Cardiac muscle cell (in vitro differentiated cells and primary cell): ENCODE results near the gene IGFN1. TPM values are rescaled to one million over a fixed set of nuclear protein-coding genes. Genes with fewer than 3 reads are reported as not detected.

Source experiments
- DNase-seq, 2 donors: peaks; one replicate each; pipeline versions ENCODE4 v3.0.0 to v3.0.0-alpha.2; 2010 to 2017; ENCODE audit warnings: low read depth in 1 of 2, low spot score in 1 of 2
- H3K27ac ChIP-seq: fragments of 200-600 bp; sonication (generic); 2 replicates; pipeline ENCODE4 v1.5.1; 2016
- H3K27me3 ChIP-seq: fragments of 200-600 bp; sonication (generic); 2 replicates; pipeline ENCODE4 v1.6.0; 2016; ENCODE audit warnings: control low read depth
- H3K36me3 ChIP-seq: fragments of 200-600 bp; sonication (generic); 2 replicates; pipeline ENCODE4 v1.5.1; 2016; ENCODE audit warnings: control low read depth
- H3K4me1 ChIP-seq: fragments of 200-600 bp; sonication (generic); 2 replicates; pipeline ENCODE4 v1.8.1; 2017; ENCODE audit warnings: low read depth, mild to moderate bottlenecking, mixed run types
- H3K4me3 ChIP-seq: fragments of 200-600 bp; sonication (generic); 2 replicates; pipeline ENCODE4 v1.5.1; 2016; ENCODE audit warnings: mild to moderate bottlenecking
- H3K9me3 ChIP-seq: fragments of 200-600 bp; sonication (generic); 2 replicates; pipeline ENCODE4 v1.5.1; 2017; ENCODE audit warnings: low read depth, mild to moderate bottlenecking, control low read depth
- CTCF ChIP-seq: IDR thresholded peaks from 2 replicates; pipeline ENCODE4 v1.5.1; 2012; ENCODE audit warnings: low read depth, mild to moderate bottlenecking, low read length
- polyA plus RNA-seq: library from polyadenylated mRNA; unstranded; fragments of >200 nt; fragmentation: Nextera tagmentation; extraction: Ambion mirVana; gene quantifications from 2 replicates; pipeline ENCODE4 v1.2.1, GENCODE V29; 2016
- total RNA-seq: library from RNA; depleted of rRNA; stranded (reverse); fragments of >200 nt; gene quantifications from 2 replicates; pipeline ENCODE4 v1.2.3, GENCODE V29; 2016

The IGFN1 gene
- total and polyA plus RNA-seq, 2 experiments from 2014 or later, result not detected

- Histone ChIP-seq H3K9me3 (no peaks in the 10 kb centered on the region), H3K36me3 (no peaks in the 10 kb centered on the region), H3K27ac (no peak overlapping the region), H3K4me1 (peaks cover 12% of the 10 kb centered on the region), H3K27me3 (peaks cover 37% of the 10 kb centered on the region), H3K4me3 (no peak overlapping the region)
- no peak for DNase-seq
- no peak for TF ChIP-seq CTCF
Observed at GRCh38 chr1:201183753-201184152, 6.9 kb upstream of the IGFN1 start.

GRCh38 chr1:201184307-201185122 is 6.1 kb upstream of the IGFN1 start:
- no peak overlapping the region for H3K27ac ChIP-seq
- peak; percentile 81 to 83 for DNase-seq
- H3K4me1 ChIP-seq, result peaks cover 12% of the 10 kb centered on the region
- no peak overlapping the region for H3K4me3 ChIP-seq
- peak; percentile 81 for TF ChIP-seq CTCF
- H3K36me3 ChIP-seq, result no peaks in the 10 kb centered on the region
- no peaks in the 10 kb centered on the region for H3K9me3 ChIP-seq
- peaks cover 42% of the 10 kb centered on the region for H3K27me3 ChIP-seq

- no peaks in the 10 kb centered on the region for H3K36me3 ChIP-seq
- H3K27ac ChIP-seq, result no peak overlapping the region
- DNase-seq, result no peak
- peaks cover 12% of the 10 kb centered on the region for H3K4me1 ChIP-seq
- peaks cover 41% of the 10 kb centered on the region for H3K27me3 ChIP-seq
- H3K4me3 ChIP-seq, result no peak overlapping the region
- no peaks in the 10 kb centered on the region for H3K9me3 ChIP-seq
- no peak for TF ChIP-seq CTCF
Observed at GRCh38 chr1:201185123-201185453, 5.5 kb upstream of the IGFN1 start.

GRCh38 chr1:201185527-201186128 is 5.0 kb upstream of the IGFN1 start:
- TF ChIP-seq CTCF, result no peak
- DNase-seq, result no peak
- H3K4me1 ChIP-seq, result peaks cover 12% of the 10 kb centered on the region
- H3K27me3 ChIP-seq, result peaks cover 41% of the 10 kb centered on the region
- H3K4me3 ChIP-seq, result no peak overlapping the region
- no peaks in the 10 kb centered on the region for H3K9me3 ChIP-seq
- H3K27ac ChIP-seq, result no peak overlapping the region
- H3K36me3 ChIP-seq, result no peaks in the 10 kb centered on the region

- no peak for DNase-seq
- Histone ChIP-seq H3K4me3 (no peak overlapping the region), H3K4me1 (peaks cover 12% of the 10 kb centered on the region), H3K27me3 (peaks cover 41% of the 10 kb centered on the region), H3K27ac (no peak overlapping the region), H3K36me3 (no peaks in the 10 kb centered on the region), H3K9me3 (no peaks in the 10 kb centered on the region)
- TF ChIP-seq CTCF, result no peak
Observed at GRCh38 chr1:201186192-201186591, 4.4 kb upstream of the IGFN1 start.
